Measurements from ENCODE around the gene RNF103. TPM values are rescaled to one million over a fixed set of nuclear protein-coding genes. Genes with fewer than 3 reads are reported as not detected.

The RNF103 gene
- total RNA-seq, 2 experiments from 2014 or later = 12.7 to 14.1 TPM

DNA sequence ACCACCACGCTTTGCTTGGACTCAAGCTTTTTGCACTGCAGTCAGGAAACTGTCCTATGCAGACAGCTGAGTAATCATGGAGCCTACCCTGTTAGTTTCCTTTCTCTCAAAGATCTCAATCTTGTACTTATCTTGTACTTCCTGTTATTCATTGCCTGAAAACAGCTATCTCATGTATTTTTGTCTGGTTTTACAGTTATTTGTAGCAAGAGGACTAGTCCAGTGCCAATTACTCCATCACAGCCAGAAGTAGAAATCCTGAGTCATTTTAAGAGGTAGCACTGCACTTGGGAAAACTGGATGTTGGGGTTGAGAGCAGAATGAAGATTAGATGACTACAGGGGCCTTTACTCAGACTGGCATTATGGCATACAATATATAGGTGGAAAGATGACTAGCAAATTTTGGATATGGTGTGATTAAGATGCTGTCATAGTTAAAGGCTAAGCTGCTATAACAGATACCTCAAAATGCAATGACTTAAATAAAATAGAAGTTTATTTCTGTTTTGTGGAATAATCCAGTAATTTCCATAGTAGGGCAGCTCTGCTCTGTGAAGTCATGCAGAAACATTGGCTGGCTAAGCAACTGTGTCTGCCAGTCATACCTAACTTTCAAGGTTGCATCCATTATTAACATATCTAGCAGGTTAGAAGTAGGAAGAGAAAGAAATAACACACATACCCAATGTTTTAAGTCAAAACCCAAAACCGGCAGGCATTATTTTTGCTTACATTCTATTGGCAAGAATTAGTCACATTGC lies 39.3 kb downstream of the RNF103 start:
- Mint-ChIP-seq H3K27ac (peak overlapping the region; percentile 84), H3K4me3 (no peak overlapping the region), H3K36me3 (ENCODE audit: low read depth) (peaks cover 3% of the 10 kb centered on the region), H3K4me1 (peaks cover 10% of the 10 kb centered on the region), H3K9me3 (peaks cover 12% of the 10 kb centered on the region), H3K27me3 (peaks cover 2% of the 10 kb centered on the region)
- no peak for DNase-seq
- ChIA-PET POLR2A (no interaction called here), CTCF (interaction anchor here (0.7 to 1.5 kb wide), 4 partner anchors 10 to 31 kb away, joined by 3 read pairs; no protein-coding TSS in a partner anchor)

DNA sequence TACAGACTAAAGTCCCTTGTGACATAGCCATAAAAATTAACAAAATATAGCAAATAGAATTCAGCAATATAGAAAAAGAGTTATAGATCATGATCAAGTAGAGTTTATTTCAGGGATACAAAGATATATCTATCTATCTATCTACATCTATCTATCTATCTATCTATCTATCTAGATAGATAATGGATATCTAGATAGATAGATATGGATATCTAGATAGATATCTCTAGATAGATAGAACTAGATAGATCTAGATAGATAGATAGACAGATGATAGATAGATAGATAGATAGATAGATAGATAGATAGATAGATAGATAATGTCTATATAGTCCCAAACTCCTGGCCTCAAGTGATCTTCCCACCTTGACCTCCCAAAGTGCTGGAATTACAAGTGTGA lies 43.1 kb downstream of the RNF103 start:
- no peak overlapping the region for H3K4me3 Mint-ChIP-seq
- CTCF ChIA-PET = no interaction called here
- DNase-seq = no peak
- H3K9me3 Mint-ChIP-seq = peaks cover 12% of the 10 kb centered on the region
- POLR2A ChIA-PET = no interaction called here
- peaks cover 10% of the 10 kb centered on the region for H3K4me1 Mint-ChIP-seq
- H3K27me3 Mint-ChIP-seq = no peaks in the 10 kb centered on the region
- no peak overlapping the region for H3K27ac Mint-ChIP-seq
- H3K36me3 Mint-ChIP-seq (ENCODE audit: low read depth) = peaks cover 3% of the 10 kb centered on the region

DNA sequence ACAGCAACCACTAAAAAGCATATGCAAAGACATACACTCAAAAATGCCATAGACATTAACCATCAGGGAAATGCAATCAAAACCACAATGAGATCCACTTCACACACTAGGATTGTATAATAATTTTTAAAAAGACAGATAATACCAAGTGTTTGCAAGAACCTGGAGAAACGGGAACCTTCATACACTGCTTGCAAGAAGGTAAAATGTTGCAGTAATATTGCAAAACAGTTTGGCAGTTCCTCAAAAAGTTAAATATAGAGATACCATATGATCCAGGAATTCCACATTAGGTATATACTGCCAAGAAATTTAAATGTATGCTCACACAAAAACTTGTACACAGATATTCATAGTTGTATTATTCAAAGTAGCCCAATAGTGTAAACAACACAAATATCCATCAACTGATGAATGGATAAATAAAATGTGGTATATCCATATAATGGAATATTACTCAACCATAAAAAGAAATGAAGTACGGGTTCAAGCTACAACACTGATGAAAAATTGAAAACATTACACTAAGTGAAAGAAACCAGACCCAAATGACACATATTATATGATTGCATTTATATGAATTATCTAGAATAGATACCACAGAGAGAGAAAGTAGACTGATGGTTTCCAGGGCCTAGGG lies 45.7 kb downstream of the RNF103 start:
- Mint-ChIP-seq H3K36me3 (ENCODE audit: low read depth) (peaks cover 3% of the 10 kb centered on the region), H3K27me3 (no peaks in the 10 kb centered on the region), H3K9me3 (peaks cover 13% of the 10 kb centered on the region), H3K4me3 (no peak overlapping the region), H3K27ac (no peak overlapping the region), H3K4me1 (no peaks in the 10 kb centered on the region)
- no peak for DNase-seq
- CTCF ChIA-PET = no interaction called here
- POLR2A ChIA-PET = no interaction called here

DNA sequence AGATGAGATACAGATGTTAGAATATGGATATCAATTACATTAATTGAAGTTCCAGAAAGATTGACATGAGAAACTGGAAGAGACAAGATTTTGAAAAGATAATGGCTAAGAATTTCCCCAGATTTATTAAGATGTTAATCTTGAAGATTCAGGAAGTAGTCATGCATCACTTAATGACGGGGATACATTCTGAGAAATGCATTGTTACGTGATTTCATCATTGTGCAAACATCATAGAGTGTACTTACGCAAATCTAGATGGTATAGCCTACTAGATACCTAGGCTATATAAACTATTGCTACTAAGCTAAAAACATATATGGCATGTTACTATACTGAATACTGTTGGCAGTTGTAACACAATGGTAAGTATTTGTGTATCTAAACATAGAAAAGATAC lies 53.6 kb downstream of the RNF103 start:
- Mint-ChIP-seq H3K27me3 (peaks cover 2% of the 10 kb centered on the region), H3K36me3 (ENCODE audit: low read depth) (no peaks in the 10 kb centered on the region), H3K4me3 (no peak overlapping the region), H3K27ac (no peak overlapping the region), H3K9me3 (peaks cover 2% of the 10 kb centered on the region), H3K4me1 (no peaks in the 10 kb centered on the region)
- no peak for DNase-seq
- CTCF ChIA-PET = no interaction called here
- POLR2A ChIA-PET = no interaction called here

DNA sequence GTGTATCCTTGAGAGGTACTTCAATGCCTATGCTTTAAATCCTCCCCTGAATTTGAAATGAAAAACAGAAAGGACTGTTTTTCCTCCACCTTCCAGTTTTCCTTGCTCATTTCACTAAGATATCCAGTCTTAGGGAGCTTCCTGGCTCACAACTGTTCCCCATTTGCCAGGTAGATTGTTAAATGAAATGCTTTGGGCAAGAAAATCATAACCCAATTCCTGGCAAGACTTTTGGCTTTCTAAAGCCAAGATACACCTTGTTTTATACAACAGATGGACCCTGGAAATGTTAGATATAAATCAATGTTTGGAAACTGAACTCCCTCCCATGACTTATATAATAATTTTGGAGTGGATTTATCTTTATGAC lies 56.9 kb downstream of the RNF103 start:
- Mint-ChIP-seq H3K27ac (no peak overlapping the region), H3K4me3 (no peak overlapping the region), H3K36me3 (ENCODE audit: low read depth) (peaks cover 12% of the 10 kb centered on the region), H3K4me1 (peaks cover 18% of the 10 kb centered on the region), H3K27me3 (peaks cover 2% of the 10 kb centered on the region), H3K9me3 (peaks cover 11% of the 10 kb centered on the region)
- POLR2A ChIA-PET = no interaction called here
- no peak for DNase-seq
- CTCF ChIA-PET = interaction anchor here (1.1 to 1.2 kb wide), 2 partner anchors 25 to 126 kb away, joined by 3 to 5 read pairs; no protein-coding TSS in a partner anchor

DNA sequence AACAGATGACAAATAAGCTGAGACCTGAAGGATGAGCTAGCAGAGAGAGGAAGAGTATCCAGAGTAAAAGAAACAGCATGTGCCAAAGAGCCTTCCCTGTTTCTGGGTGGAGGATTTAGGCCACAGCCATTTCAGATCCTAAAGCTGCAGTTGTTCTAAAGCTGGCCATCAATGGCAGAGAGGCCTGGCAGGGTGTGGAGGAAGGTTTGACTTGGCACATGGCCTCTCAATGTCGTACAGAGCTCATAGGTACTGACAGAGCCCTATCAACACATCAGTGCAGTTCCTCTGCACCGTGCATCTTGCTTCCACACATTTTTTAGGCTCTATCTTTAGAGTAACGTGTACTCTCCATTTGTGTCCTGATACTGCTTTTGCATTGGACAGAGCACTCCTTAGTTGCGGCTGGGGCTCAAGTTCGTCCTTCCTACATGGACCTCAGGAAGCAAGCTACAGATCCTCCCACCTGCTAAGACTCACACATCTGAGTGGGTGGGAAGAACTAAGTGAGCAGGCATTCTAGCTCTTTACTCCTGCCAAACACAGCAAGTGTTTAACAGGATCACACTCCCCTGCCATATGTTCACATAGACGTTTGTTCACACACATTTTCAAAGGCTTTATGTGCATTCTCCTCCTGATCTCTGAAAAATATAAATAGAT lies 57.4 kb downstream of the RNF103 start:
- CTCF ChIA-PET = interaction anchor here (1.1 to 1.2 kb wide), 2 partner anchors 26 to 126 kb away, joined by 3 to 5 read pairs; no protein-coding TSS in a partner anchor
- peaks cover 17% of the 10 kb centered on the region for H3K36me3 Mint-ChIP-seq (ENCODE audit: low read depth)
- peaks cover 2% of the 10 kb centered on the region for H3K27me3 Mint-ChIP-seq
- POLR2A ChIA-PET = no interaction called here
- peaks cover 11% of the 10 kb centered on the region for H3K9me3 Mint-ChIP-seq
- peaks cover 23% of the 10 kb centered on the region for H3K4me1 Mint-ChIP-seq
- no peak overlapping the region for H3K27ac Mint-ChIP-seq
- no peak for DNase-seq
- H3K4me3 Mint-ChIP-seq = no peak overlapping the region

DNA sequence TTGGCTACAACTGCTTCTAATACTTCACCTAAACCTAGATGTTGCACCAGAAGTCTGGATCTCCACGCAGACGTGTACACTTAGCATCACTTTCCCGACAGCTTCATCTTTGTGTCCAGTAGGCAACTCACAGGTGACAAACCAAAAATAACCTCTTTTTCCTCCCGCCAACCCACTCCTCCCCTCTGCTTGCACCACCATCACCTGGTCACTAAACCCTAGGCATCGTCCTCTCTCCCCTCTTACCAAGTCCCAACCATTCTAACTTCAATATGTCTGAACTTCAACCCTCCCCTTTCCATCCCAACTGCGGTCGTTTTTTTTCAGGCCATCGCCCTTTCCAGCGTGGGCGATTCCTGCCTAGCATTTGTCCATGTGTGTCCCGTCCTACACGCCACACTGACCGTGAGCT lies 60.0 kb downstream of the RNF103 start:
- no peaks in the 10 kb centered on the region for H3K27me3 Mint-ChIP-seq
- ChIA-PET POLR2A (no interaction called here), CTCF (interaction anchor here (0.6 kb wide), 1 partner anchor 296 kb away, joined by 3 read pairs; no protein-coding TSS in a partner anchor)
- peaks cover 39% of the 10 kb centered on the region for H3K4me1 Mint-ChIP-seq
- DNase-seq = no peak
- H3K4me3 Mint-ChIP-seq = peak overlapping the region; percentile 93
- H3K36me3 Mint-ChIP-seq (ENCODE audit: low read depth) = peaks cover 35% of the 10 kb centered on the region
- H3K27ac Mint-ChIP-seq = peak overlapping the region; percentile 100
- peaks cover 11% of the 10 kb centered on the region for H3K9me3 Mint-ChIP-seq

DNA sequence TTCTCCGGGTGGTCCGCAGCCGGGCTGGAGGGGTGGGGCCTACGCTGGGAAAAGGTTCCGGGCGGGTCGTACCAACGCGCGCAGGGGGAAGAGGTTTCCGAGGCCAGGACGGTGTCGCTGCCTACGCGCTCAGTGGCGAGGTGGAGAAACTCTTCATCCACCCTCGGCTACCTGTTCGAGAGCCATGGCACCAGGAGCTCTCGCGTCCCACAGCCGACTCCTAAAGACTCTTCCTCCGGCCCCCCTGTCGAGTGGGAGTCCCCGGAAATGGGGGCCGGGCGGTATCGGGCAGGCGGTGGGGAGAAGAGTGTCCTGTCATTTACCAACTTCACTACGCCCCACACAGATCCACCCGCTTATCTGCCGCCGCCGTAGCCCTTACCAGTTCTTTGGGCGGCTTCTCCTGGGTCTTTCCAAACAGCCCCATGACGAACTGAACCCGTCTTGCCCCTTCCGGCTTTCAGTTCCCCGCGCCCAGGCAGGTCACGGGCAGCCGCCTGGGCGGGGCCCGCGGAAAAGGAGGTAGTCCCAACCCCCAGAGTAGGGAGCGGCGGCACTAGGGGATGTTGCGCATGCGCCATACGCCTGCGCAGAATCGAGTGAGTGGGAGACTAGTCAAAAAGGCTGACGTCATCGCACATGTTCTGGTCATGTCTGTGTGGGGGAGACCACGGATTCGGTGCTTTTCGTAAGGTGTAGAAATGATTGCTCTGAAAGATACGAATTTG lies 60.6 kb downstream of the RNF103 start, which contains the start of gene CHMP3:
TSS of gene CHMP3 (minus strand) at position 522 of the 728 bp plus-strand sequence. CDS start at position 427, 95 bp downstream.
- Mint-ChIP-seq H3K9me3 (peaks cover 11% of the 10 kb centered on the region), H3K36me3 (ENCODE audit: low read depth) (peaks cover 35% of the 10 kb centered on the region), H3K27ac (peak within 1 kb of the TSS; percentile 100), H3K4me1 (peaks cover 43% of the 10 kb centered on the region), H3K4me3 (peak within 1 kb of the TSS; percentile 93), H3K27me3 (no peaks in the 10 kb centered on the region)
- CTCF ChIA-PET = no interaction called here
- POLR2A ChIA-PET = no interaction called here
- DNase-seq = peak; percentile 96

DNA sequence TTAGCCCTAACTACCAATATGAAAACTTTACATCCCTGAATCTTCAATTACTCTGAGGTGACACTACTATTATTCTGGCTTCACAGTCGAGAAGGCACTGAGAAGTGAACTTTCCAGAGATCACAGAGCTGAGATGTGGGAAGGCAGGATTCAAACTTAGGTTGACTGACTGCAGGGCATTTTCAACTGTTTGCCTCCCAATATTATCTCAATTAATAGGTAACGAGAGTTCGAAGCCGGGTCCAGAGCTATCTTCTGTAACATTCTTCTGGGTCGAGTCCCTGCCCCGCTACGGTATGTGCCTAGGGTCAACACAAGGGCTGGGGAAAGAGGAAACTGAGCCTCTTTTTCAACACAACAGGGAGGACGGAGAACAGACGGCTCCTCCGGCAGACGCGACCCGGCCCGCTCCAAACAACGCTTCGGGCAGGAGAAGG lies 61.2 kb downstream of the RNF103 start:
- POLR2A ChIA-PET = no interaction called here
- Mint-ChIP-seq H3K4me1 (peaks cover 43% of the 10 kb centered on the region), H3K36me3 (ENCODE audit: low read depth) (peaks cover 35% of the 10 kb centered on the region), H3K9me3 (peaks cover 11% of the 10 kb centered on the region), H3K27ac (peak overlapping the region; percentile 100), H3K27me3 (no peaks in the 10 kb centered on the region), H3K4me3 (peak overlapping the region; percentile 93)
- CTCF ChIA-PET = interaction anchor here (0.5 to 0.6 kb wide), 2 partner anchors 106 to 122 kb away, joined by 3 read pairs; no protein-coding TSS in a partner anchor
- no peak for DNase-seq

DNA sequence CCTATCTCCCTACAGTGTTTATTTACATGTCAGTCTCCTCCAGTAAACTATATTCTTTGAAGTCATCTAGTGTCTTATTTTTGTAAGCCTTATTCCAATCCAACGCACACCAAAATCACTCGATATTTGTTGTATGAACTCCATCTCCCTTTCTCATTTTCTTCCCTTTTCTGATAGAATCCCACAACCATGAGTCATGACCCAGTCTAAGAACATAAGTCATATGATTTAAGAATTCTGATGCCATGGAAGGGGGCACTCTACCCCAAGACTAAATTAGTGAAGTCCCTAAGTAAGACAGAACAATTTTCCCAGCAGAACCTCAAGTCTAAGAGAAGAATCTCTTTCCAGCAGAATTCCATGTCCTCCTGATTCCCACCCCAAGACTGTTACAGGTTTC lies 65.8 kb downstream of the RNF103 start:
- POLR2A ChIA-PET = no interaction called here
- Mint-ChIP-seq H3K4me1 (peaks cover 41% of the 10 kb centered on the region), H3K9me3 (peaks cover 3% of the 10 kb centered on the region), H3K4me3 (no peak overlapping the region), H3K27ac (no peak overlapping the region), H3K36me3 (ENCODE audit: low read depth) (peaks cover 38% of the 10 kb centered on the region), H3K27me3 (no peaks in the 10 kb centered on the region)
- no peak for DNase-seq
- CTCF ChIA-PET = no interaction called here

DNA sequence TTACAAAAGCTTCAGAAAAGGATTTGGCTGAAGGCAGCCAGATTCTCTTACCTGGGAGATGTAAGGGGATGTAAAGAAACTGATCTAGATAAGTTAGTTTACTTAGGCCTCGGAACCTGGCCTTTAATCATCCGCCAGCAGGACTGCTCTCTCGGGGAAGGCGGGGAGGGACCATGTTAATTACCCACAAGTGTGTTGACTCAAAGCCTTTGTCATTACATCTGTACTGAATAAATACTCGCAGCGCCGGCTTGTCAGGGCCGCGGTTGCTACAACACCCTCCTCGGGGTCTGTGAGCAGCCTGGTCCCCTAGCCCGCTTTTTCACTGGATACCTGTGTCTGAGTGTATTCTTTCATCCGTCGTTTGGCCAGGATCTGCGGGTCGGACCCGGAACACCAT lies 67.2 kb downstream of the RNF103 start:
- peaks cover 41% of the 10 kb centered on the region for H3K36me3 Mint-ChIP-seq (ENCODE audit: low read depth)
- H3K9me3 Mint-ChIP-seq = peaks cover 13% of the 10 kb centered on the region
- no peak overlapping the region for H3K4me3 Mint-ChIP-seq
- no peak overlapping the region for H3K27ac Mint-ChIP-seq
- DNase-seq = no peak
- no peaks in the 10 kb centered on the region for H3K27me3 Mint-ChIP-seq
- H3K4me1 Mint-ChIP-seq = peaks cover 40% of the 10 kb centered on the region
- POLR2A ChIA-PET = no interaction called here
- CTCF ChIA-PET = interaction anchor here (1.0 kb wide), 1 partner anchor 20 kb away, joined by 4 read pairs; no protein-coding TSS in a partner anchor
